ENCODE data around the gene HAS3.

DNA sequence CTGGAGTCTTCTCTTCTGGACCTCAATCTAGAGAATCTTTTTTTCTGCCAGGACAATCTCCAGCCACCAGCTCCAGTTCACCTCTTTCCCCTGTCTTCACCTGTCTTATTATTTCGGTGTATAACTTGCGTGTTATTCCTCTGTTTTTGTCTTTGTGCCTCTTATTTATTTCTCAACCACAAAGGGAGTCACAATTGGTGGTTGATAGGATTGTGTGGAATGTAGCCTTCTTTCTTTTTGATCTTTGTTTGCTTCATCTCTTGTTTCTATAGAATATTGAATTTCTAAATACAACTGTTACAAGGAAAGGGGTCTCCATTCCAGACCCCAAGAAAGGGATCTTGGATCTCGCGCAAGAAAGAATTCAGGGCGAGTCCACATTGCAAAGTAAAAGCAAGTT is 35.9 kb upstream of the HAS3 start:
- TF ChIP-seq POLR2A (IDR thresholded peaks at IDR 0.05) (no peak), EP300 (IDR thresholded peaks at IDR 0.05) (no peak), POLR2AphosphoS5 (IDR thresholded peaks at IDR 0.05) (no peak)
- TF ChIP-seq, protein P1, sequence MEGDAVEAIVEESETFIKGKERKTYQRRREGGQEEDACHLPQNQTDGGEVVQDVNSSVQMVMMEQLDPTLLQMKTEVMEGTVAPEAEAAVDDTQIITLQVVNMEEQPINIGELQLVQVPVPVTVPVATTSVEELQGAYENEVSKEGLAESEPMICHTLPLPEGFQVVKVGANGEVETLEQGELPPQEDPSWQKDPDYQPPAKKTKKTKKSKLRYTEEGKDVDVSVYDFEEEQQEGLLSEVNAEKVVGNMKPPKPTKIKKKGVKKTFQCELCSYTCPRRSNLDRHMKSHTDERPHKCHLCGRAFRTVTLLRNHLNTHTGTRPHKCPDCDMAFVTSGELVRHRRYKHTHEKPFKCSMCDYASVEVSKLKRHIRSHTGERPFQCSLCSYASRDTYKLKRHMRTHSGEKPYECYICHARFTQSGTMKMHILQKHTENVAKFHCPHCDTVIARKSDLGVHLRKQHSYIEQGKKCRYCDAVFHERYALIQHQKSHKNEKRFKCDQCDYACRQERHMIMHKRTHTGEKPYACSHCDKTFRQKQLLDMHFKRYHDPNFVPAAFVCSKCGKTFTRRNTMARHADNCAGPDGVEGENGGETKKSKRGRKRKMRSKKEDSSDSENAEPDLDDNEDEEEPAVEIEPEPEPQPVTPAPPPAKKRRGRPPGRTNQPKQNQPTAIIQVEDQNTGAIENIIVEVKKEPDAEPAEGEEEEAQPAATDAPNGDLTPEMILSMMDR (IDR thresholded peaks at IDR 0.05): no peak

Data from upper lobe of left lung (tissue), 4 donors.